Hepatic stellate cell (primary cell): ENCODE data around the gene MCM3AP.
A peak's percentile ranks its signal among the peaks of the same experiment; 100 is the strongest.

Experiments used
- DNase-seq: peaks from one replicate; pipeline ENCODE4 v3.0.0; 2011; ENCODE audit warnings: low spot score

MCM3AP gene

GRCh38 chr21:46285206-46285661, at the start of gene MCM3AP:
TSS of gene MCM3AP (minus strand) at chr21:46285611. CDS start at chr21:46285286, 325 bp downstream.
- no peak for DNase-seq

DNA sequence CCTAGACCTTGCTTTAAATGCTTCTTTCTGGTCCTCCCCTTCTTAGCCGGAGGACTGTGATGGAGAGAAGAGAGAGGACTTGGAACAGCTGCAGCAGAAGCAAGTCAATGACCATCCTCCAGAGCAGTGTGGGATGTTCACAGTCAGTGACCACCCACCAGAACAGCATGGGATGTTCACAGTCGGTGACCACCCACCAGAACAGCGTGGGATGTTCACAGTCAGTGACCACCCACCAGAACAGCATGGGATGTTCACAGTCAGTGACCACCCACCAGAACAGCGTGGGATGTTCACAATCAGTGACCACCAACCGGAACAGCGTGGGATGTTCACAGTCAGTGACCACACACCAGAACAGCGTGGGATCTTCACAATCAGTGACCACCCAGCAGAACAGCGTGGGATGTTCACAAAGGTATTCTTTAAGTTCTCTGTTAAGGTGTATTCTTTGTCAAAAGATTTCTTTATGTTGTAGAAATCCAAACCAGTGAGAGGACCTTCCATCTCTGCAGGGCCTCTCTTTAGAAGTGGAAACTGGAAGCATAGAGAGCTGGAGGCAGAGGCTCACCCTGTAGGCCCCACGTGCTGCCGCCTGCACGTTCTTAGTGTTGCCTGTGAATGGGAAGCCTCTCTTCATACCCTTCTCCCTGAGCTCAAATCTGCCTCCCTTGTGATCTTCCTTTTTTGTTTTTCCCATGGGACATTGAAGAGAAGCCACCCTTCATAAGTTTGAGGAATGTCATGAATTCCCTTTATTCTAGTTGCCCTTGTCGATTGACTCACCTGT, 49.1 kb upstream of the MCM3AP start:
- no peak for DNase-seq

- no peak for DNase-seq
These were observed 44.4 kb upstream of the MCM3AP start for GRCh38 chr21:46329796-46330195.

DNA sequence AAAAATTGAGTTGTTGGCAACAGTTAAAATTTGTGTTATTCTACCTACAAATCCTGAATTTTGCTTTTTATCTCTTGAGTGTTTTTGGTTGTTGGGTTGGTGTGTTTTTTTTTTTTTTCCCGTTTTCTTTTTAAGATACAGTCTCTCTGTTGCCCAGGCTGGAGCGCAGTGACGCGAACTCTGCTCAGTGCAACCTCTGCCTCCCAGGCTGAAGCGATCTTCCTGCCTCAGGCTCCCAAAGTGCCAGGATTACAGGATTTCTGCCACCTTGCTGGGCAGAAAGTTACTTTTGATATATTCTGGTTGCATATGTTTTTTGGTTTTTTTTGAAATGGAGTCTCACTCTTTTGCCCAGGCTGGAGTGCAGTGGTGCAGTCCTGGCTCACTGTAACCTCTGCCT, 42.7 kb upstream of the MCM3AP start:
- no peak for DNase-seq

DNA sequence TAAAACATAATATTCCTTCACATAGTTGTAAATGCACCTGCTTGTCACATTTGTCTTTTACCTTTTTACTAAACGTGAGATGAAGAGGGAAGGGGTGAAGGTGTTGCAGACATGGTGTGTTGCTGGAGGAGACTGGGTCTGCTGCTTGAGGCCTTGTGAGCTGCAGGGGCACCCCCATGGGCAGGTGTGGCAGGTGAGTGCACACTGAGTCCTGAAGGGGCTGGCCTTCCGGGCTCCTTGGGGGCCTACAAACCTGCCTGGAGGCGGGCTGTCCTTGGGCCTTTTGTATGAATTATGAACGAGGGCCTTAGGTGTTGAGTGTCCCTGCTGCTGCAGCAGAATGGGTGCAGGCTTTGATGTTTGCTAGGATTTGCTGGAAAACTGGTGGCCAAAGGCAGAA, 42.3 kb upstream of the MCM3AP start:
- no peak for DNase-seq

DNA sequence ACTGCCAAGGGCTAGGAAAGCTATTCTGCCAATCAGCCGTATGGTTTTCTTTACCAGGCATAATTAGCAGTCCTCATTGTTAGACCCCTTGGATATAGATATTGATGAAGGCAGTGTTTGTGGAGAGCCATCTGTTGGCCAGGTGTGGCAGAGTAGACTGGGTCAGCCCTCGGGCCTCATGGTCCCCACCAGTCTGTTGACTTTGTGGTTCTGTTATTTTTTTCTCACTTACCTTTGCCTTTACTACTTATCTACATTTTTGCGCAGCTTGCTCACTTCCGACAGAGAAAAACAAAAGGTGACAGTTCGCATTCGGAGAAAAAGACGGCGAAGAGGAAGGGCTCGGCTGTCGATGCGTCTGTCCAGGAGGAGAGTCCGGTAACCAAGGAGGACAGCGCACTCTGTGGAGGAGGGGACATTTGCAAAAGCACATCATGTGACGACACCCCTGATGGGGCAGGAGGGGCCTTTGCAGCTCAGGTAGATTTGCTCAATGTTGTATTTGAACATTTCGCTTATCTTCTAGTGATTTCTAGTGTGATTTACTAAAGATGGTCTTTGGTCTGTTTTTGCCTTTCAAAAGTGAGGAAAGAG, 40.8 kb upstream of the MCM3AP start:
- DNase-seq: no peak

- DNase-seq: peak; percentile 68
These were observed 39.9 kb upstream of the MCM3AP start for GRCh38 chr21:46325073-46325912.

- peak; percentile 93 for DNase-seq
These were observed 39.1 kb upstream of the MCM3AP start for GRCh38 chr21:46324390-46325072.

- DNase-seq: peak; percentile 100
These were observed 38.4 kb upstream of the MCM3AP start, which contains the start of the genes C21orf58 and PCNT for GRCh38 chr21:46323710-46324389. TSS of gene C21orf58 (minus strand) at chr21:46323870. CDS start at chr21:46322738, 1,132 bp downstream. TSS of gene PCNT (plus strand) at chr21:46324156. CDS start at chr21:46324229, 73 bp downstream.

DNA sequence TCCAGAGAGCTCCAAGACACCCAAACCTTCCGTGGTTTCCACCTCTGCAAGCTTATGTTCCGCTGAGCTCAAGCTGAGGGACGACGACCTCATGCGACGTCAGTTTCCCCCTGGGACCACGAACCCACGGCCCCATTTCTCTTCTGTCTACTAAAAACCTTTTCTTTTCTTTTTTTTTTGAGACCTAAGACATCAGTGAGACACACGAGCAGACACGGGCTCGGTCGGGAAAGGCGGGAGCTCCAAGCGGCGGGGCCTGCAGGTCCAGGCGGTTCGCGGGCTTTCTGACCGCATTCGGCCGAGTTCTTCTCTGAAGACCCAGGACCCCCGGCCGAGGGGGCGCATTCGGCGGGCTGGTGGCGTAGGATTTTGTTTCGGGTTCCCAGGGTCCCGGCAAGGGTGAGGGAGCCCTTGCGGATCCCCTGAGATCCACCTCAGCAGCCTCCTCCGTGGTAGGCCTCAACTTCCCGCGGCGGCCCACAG, 37.9 kb upstream of the MCM3AP start:
- DNase-seq: peak; percentile 25

GRCh38 chr21:46322351-46323226, 37.2 kb upstream of the MCM3AP start:
- DNase-seq: peak; percentile 66

- DNase-seq: no peak
These were observed 35.0 kb upstream of the MCM3AP start for GRCh38 chr21:46320331-46320801.

DNA sequence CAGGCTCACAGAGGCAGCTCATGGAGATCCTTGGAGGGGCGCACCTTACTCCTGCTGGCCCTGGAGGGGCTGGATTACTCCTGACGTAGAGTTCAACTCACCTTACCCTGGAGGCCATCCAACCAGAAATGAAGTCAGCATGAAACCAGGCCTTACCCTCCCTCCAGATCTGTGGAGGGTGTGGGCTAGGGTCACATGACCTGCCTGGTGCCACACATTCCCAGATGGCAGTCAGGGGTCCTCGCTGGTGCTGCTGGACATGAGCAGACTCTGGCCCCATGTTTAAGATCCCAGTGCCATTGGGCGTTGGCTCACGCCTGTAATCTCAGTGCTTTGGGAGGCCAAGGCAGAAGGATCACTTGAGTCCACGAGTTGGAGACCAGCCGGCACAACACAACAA, 33.8 kb upstream of the MCM3AP start:
- no peak for DNase-seq

DNA sequence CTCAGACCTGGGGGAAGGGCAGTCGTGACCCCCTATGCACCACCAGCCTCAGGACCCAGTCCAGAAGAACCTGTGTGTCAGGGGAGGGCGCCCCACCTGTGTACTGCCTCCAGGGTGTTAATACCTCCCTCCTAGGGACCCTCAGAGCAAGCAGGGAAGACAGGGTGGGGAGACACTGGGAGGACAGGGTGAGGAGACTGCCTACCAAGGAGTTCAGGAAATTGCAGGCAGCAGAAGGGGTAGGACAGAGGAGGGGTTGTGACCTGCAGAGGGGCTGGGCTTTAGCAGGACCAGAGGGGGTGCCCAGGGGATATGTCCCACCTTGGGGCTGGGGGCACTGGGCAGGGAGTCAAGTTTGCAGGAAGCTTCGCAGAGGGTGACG, 33.0 kb upstream of the MCM3AP start:
- DNase-seq: no peak

GRCh38 chr21:46317710-46318463, 32.5 kb upstream of the MCM3AP start:
- DNase-seq: no peak

DNA sequence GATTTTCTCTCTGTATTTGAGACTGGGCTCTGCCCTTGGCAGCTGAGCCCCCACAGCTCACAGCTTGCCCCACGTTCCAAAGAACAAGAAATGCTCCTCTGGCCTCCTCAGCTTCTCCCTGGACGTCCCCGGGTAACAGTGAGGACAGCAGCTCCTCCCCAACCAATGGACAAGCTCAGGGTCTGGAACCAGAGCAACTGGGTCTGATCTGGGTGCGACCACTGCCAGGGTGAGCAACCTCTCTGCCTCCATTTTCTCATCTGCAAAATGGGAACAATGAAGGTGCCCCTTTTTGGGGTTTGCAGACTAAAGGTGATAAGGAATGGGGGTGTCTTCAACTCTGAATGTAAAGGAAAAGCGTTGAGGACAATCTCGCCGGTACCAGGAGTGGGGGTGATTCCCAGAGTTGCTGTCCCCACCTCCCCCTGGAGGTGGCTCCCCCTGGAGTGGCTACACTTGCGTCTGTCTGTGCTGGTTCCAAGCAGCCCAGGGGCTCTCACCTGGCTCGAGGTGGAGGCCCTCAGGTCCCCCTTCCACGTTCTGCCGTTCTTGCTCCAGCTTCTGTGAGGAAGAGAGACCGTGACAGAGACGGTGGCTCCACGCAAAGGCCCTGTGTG, 31.4 kb upstream of the MCM3AP start:
- no peak for DNase-seq

GRCh38 chr21:46314441-46315020, 29.1 kb upstream of the MCM3AP start:
- DNase-seq: no peak

DNA sequence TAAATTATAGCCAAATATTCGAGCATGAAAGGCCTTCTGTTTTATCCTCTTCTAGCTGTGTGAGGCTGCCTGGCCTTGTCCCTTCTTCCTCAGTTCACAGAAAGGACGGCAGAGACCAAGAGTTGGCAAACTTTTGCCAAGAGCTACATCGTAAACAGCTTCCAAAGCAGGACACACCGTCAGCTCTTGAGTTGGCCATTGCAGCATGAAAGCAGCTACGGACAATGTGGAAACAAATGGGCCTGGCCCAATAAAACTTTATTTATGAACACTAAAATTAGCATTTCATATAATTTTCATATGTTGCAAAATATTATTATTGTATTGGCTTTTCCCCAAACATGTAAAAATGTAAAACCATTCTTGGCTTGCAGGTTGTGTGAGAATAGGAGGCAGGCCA, 27.5 kb upstream of the MCM3AP start:
- DNase-seq: no peak
